IMR-90 (cell line): Measurements from ENCODE around the gene PHF8.

ENCODE experiments used
- BHLHE40 ChIP-seq: fragments of 150-350 bp; IDR thresholded peaks from 2 replicates; pipeline ENCODE4 v1.6.1; 2016; ENCODE audit warnings: mild to moderate bottlenecking, low read depth, low read length
- MAFK ChIP-seq: IDR thresholded peaks from 2 replicates; pipeline ENCODE4 v1.6.1; 2012; ENCODE audit warnings: low read depth, low read length, improper control_type of control experiment
- MAZ ChIP-seq: IDR thresholded peaks from 2 replicates; pipeline ENCODE4 v1.6.1; 2012; ENCODE audit warnings: low read depth, mild to moderate bottlenecking, low read length, improper control_type of control experiment, moderate library complexity, borderline replicate concordance
- MXI1 ChIP-seq: IDR thresholded peaks from 2 replicates; pipeline ENCODE4 v1.6.1; 2012; ENCODE audit warnings: low read depth, mild to moderate bottlenecking, low read length, moderate library complexity, borderline replicate concordance
- NFE2L2 ChIP-seq: fragments of 150-350 bp; IDR thresholded peaks from 2 replicates; pipeline ENCODE4 v1.6.1; 2016; ENCODE audit warnings: low read depth, mild to moderate bottlenecking, low read length
- POLR2A ChIP-seq: IDR thresholded peaks from 2 replicates; pipeline ENCODE4 v1.6.1; 2012; ENCODE audit warnings: mild to moderate bottlenecking, low read depth, low read length
- RAD21 ChIP-seq: IDR thresholded peaks from 2 replicates; pipeline ENCODE4 v1.6.1; 2012; ENCODE audit warnings: low read length, improper control_type of control experiment
- RCOR1 ChIP-seq: IDR thresholded peaks from 2 replicates; pipeline ENCODE4 v1.6.1; 2012; ENCODE audit warnings: mild to moderate bottlenecking, low read length, improper control_type of control experiment; ENCODE audit not compliant: insufficient replicate concordance
- RFX5 ChIP-seq: IDR thresholded peaks from 2 replicates; pipeline ENCODE4 v1.8.0; 2012; ENCODE audit warnings: low read depth, mild to moderate bottlenecking, low read length, moderate library complexity
- SMC3 ChIP-seq: fragments of 150-350 bp; IDR thresholded peaks from 2 replicates; pipeline ENCODE4 v1.6.1; 2016; ENCODE audit warnings: low read depth, mild to moderate bottlenecking, antibody characterized with exemption, low read length, moderate library complexity
- TF ChIP-seq, protein P1 (sequence below): conservative IDR thresholded peaks from 2 replicates; pipeline ENCODE4 v1.5.1; 2012; ENCODE audit warnings: mild to moderate bottlenecking, low read depth, low read length, improper control_type of control experiment
- TF ChIP-seq, protein P2 (sequence below): fragments of 150-350 bp; IDR thresholded peaks from 2 replicates; pipeline ENCODE4 v1.6.1; 2016; ENCODE audit warnings: low read depth, mild to moderate bottlenecking, low read length, moderate library complexity, borderline replicate concordance

DNA sequence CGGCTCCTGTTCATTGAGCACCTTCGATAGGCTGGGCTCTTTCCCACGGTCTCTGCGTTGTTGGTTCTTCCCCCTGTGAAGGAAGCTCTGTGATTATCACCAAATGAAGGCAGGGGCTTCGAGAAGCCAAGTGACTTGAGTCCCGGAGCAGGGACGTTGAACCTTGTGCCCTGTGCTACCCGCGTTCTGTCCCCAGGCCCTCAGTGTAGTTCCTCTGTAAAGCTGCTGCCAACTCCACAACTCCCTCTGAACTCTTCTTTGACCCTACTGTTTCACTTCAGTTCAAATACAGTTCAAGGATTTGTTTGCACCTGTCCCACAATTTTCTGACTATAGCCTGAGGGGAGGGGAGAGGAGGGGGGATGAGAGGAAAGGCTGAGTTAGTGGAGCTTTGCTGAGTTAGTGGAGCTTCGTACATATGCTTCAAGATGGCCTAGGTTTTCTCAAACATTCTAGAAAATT lies 635 bp upstream of the PHF8 start:
- TF ChIP-seq, protein P1, sequence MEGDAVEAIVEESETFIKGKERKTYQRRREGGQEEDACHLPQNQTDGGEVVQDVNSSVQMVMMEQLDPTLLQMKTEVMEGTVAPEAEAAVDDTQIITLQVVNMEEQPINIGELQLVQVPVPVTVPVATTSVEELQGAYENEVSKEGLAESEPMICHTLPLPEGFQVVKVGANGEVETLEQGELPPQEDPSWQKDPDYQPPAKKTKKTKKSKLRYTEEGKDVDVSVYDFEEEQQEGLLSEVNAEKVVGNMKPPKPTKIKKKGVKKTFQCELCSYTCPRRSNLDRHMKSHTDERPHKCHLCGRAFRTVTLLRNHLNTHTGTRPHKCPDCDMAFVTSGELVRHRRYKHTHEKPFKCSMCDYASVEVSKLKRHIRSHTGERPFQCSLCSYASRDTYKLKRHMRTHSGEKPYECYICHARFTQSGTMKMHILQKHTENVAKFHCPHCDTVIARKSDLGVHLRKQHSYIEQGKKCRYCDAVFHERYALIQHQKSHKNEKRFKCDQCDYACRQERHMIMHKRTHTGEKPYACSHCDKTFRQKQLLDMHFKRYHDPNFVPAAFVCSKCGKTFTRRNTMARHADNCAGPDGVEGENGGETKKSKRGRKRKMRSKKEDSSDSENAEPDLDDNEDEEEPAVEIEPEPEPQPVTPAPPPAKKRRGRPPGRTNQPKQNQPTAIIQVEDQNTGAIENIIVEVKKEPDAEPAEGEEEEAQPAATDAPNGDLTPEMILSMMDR: no peak
- no peak for TF ChIP-seq MAZ
- no peak for TF ChIP-seq POLR2A
- TF ChIP-seq RCOR1: no peak
- no peak for TF ChIP-seq RFX5
- no peak for TF ChIP-seq MAFK
- TF ChIP-seq, protein P2, sequence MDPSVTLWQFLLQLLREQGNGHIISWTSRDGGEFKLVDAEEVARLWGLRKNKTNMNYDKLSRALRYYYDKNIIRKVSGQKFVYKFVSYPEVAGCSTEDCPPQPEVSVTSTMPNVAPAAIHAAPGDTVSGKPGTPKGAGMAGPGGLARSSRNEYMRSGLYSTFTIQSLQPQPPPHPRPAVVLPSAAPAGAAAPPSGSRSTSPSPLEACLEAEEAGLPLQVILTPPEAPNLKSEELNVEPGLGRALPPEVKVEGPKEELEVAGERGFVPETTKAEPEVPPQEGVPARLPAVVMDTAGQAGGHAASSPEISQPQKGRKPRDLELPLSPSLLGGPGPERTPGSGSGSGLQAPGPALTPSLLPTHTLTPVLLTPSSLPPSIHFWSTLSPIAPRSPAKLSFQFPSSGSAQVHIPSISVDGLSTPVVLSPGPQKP: no peak
- no peak for TF ChIP-seq BHLHE40
- TF ChIP-seq MXI1: no peak
- no peak for TF ChIP-seq SMC3
- no peak for TF ChIP-seq RAD21
- no peak for TF ChIP-seq NFE2L2
